GM12892 (cell line): ENCODE results near the gene DNAJB5.

Experiments
- POLR2AphosphoS5 ChIP-seq: IDR thresholded peaks from 2 replicates; pipeline ENCODE4 v1.6.1; 2011; ENCODE audit warnings: low read depth, low read length, control low read depth
- TAF1 ChIP-seq: IDR thresholded peaks from 2 replicates; pipeline ENCODE4 v1.6.1; 2011; ENCODE audit warnings: low read depth, mild to moderate bottlenecking, control low read depth, low read length, borderline replicate concordance

GRCh38 chr9:34991607-34992375, 2.2 kb downstream of the DNAJB5 start:
- TF ChIP-seq POLR2AphosphoS5 (no peak), TAF1 (no peak)
